Upper lobe of left lung (tissue), 4 donors: Measurements from ENCODE around the gene KBTBD12.

Experiments
- CTCF ChIP-seq, 6 experiments: fragments of 450-650 bp in 4 of 6; fragments of 200-600 bp in 2 of 6; sonication (generic) in 2 of 6; IDR thresholded peaks; one replicate each; pipeline ENCODE4 v1.5.1; 2016 to 2019; ENCODE audit warnings: antibody characterized with exemption in 6 of 6
- EP300 ChIP-seq, 4 donors: sonication (generic); formaldehyde crosslinking; IDR thresholded peaks; one replicate each; pipeline ENCODE4 v1.5.1; 2017; ENCODE audit warnings: antibody characterized with exemption in 4 of 4, control low read depth in 2 of 4
- POLR2A ChIP-seq, 4 donors: fragments of 450-650 bp; IDR thresholded peaks; one replicate each; pipeline ENCODE4 v1.5.1; 2016 to 2017; ENCODE audit warnings: antibody characterized with exemption in 4 of 4, mild to moderate bottlenecking in 2 of 4

GRCh38 chr3:127888156-127888555, 26.9 kb upstream of the KBTBD12 start:
- no peak for TF ChIP-seq CTCF (IDR thresholded peaks at IDR 0.05)
- no peak for TF ChIP-seq EP300 (IDR thresholded peaks at IDR 0.05)
- TF ChIP-seq POLR2A (IDR thresholded peaks at IDR 0.05), result no peak
